Spleen (tissue), 13 donors: ENCODE data around the gene KRTAP2-2. TPM values are rescaled to one million over a fixed set of nuclear protein-coding genes. Genes with fewer than 3 reads are reported as not detected.
"Not testable (repeated sequence)": the region's sequence is repeated elsewhere in the genome, so short reads cannot be mapped to it uniquely, and the experiment has no call there.

Experiments
- DNase-seq: peaks from one replicate; pipeline ENCODE4 v3.0.0-alpha.2; 2020
- H3K27ac ChIP-seq, 8 donors: fragments of 200-600 bp; sonication (generic) in 7 of 8; 1 replicate in 4 of 8; 2 replicates in 4 of 8; pipeline versions ENCODE4 v1.5.0 to v1.8.0; 2016 to 2021; ENCODE audit warnings: inconsistent platforms in 4 of 8, mild to moderate bottlenecking in 4 of 8, moderate library complexity in 1 of 8
- H3K27me3 ChIP-seq, 7 donors: fragments of 200-600 bp; sonication (generic) in 6 of 7; replicated peaks in 1 of 7; 1 replicate in 4 of 7; 2 replicates in 3 of 7; pipeline versions ENCODE4 v1.5.0 to v1.8.0; 2016 to 2021; ENCODE audit warnings: inconsistent platforms in 3 of 7, mild to moderate bottlenecking in 1 of 7
- H3K36me3 ChIP-seq, 6 donors: fragments of 200-600 bp; sonication (generic) in 5 of 6; 1 replicate in 4 of 6; 2 replicates in 2 of 6; pipeline versions ENCODE4 v1.5.0 to v1.8.0; 2016 to 2021; ENCODE audit warnings: inconsistent platforms in 2 of 6
- H3K4me1 ChIP-seq, 6 donors: fragments of 200-600 bp; sonication (generic) in 5 of 6; 1 replicate in 3 of 6; 2 replicates in 3 of 6; pipeline versions ENCODE4 v1.5.0 to v1.8.0; 2016 to 2021; ENCODE audit warnings: inconsistent platforms in 3 of 6
- H3K4me3 ChIP-seq, 8 donors: fragments of 200-600 bp; sonication (generic) in 7 of 8; 1 replicate in 4 of 8; 2 replicates in 4 of 8; pipeline versions ENCODE4 v1.5.0 to v1.8.0; 2016 to 2021; ENCODE audit warnings: inconsistent platforms in 4 of 8, mild to moderate bottlenecking in 4 of 8, moderate library complexity in 2 of 8
- H3K9me3 ChIP-seq, 8 donors: fragments of 200-600 bp; sonication (generic) in 7 of 8; 1 replicate in 4 of 8; 2 replicates in 4 of 8; pipeline versions ENCODE4 v1.5.0 to v1.8.0; 2016 to 2021; ENCODE audit warnings: inconsistent platforms in 4 of 8
- POLR2A ChIP-seq, 3 donors: fragments of 450-650 bp; IDR thresholded peaks; one replicate each; pipeline ENCODE4 v1.5.1; 2017; ENCODE audit warnings: antibody characterized with exemption in 3 of 3, mild to moderate bottlenecking in 1 of 3
- POLR2AphosphoS5 ChIP-seq, 3 donors: sonication (generic); formaldehyde crosslinking; IDR thresholded peaks; one replicate each; pipeline ENCODE4 v1.5.1; 2017; ENCODE audit warnings: antibody characterized with exemption in 3 of 3
- whole genome bisulfite sequencing, 5 donors: extraction: QIAGEN DNeasy Blood & Tissue Kit in 3 of 5; methylation state at CpG; one replicate each; pipeline versions ENCODE4 v1.1.5 to v1.1.7; 2013 to 2018; 5-methylcytosine and 5-hydroxymethylcytosine counted together
- intact Hi-C: fragments of 100-400 bp; cut with DNase I; formaldehyde crosslinking; loops from one replicate; pipeline ENCODE4 v1.15.0; 2023; ENCODE audit warnings: low total_unique reads
- long read RNA-seq, 2 donors: transcript quantifications; one replicate each; lab custom pipeline, GENCODE V29; 2026
- polyA plus RNA-seq, 3 donors: library from polyadenylated mRNA; stranded (reverse); fragments of 200-250 nt; gene quantifications; one replicate each; pipeline ENCODE4 v1.2.1, GENCODE V29; 2013
- total RNA-seq, 7 donors: library from RNA; depleted of rRNA in 3 of 7; stranded (reverse); fragments of >200 nt in 3 of 7; fragmentation: NEBNext Ultra II Directional in 4 of 7; extraction: Animal tissue kit (Norgen Biotek cat#: 25700) in 4 of 7; gene quantifications; one replicate each; pipeline versions ENCODE4 v1.1.0 to v1.2.1, GENCODE V29; 2016 to 2021
- TF ChIP-seq, protein P1 (sequence below), 11 experiments: fragments of 200-600 bp in 7 of 11; fragments of 450-650 bp in 4 of 11; sonication (generic) in 4 of 11; IDR thresholded peaks in 8 of 11; conservative IDR thresholded peaks in 3 of 11; 1 replicate in 7 of 11; 2 replicates in 4 of 11; pipeline versions ENCODE4 v1.4.0 to v1.8.0; 2016 to 2021; ENCODE audit warnings: antibody characterized with exemption in 11 of 11, inconsistent platforms in 4 of 11, mild to moderate bottlenecking in 1 of 11
- donor health status: healthy with polysubstance abuse.
- donor health status: DM: no; HTN: no; CAD: no; lungs with moderate emphysema.
- donor health status: DM: no; HTN: no; CAD: no.
- donor health status: Bipolar disorder and iron deficiency.
- donor health status: healthy.
- donor health status: DM: no; HTN: no; CAD: no.
- donor health status: DM: yes; HTN: yes; CAD: no.

Gene KRTAP2-2, protein sequence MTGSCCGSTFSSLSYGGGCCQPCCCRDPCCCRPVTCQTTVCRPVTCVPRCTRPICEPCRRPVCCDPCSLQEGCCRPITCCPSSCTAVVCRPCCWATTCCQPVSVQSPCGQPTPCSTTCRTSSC
- total RNA-seq (not detected), polyA plus RNA-seq (not detected)
- long read RNA-seq, donor 1, result 0 reads
- long read RNA-seq, donor 2, result 0 reads

DNA sequence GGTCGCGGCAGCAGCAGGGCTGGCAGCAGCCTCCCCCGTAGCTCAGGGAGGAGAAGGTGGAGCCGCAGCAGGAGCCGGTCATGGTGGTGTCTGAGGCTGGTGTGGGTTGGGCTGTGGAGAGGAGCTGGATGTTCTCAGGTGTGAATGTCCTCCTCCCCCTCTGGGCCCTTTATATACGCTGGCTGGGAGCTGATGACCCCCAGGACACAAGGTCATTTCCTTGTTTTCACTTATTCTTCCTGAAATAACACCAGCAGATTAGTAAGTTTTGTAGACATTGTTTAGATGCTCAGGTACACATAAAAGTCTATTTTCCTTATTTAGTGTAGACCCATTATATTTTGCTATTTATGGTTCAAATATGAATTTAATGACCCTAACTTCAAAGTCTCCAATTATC, at the start of gene KRTAP2-2:
TSS of gene KRTAP2-2 (minus strand) at position 101 of the 400 bp plus-strand sequence. CDS start at position 82, 19 bp downstream.
- H3K9me3 ChIP-seq, H3K36me3 ChIP-seq, intact Hi-C loops, H3K4me1 ChIP-seq, DNase-seq, H3K27ac ChIP-seq, H3K4me3 ChIP-seq: not testable (repeated sequence)
- WGBS, 5 donors, result 27 to 75% (median 54%) methylated on average over 1 of the region's 6 CpGs
- H3K27me3 ChIP-seq, result peaks cover 0 to 45% (median 4%) of the 10 kb centered on the region in 7 donors

DNA sequence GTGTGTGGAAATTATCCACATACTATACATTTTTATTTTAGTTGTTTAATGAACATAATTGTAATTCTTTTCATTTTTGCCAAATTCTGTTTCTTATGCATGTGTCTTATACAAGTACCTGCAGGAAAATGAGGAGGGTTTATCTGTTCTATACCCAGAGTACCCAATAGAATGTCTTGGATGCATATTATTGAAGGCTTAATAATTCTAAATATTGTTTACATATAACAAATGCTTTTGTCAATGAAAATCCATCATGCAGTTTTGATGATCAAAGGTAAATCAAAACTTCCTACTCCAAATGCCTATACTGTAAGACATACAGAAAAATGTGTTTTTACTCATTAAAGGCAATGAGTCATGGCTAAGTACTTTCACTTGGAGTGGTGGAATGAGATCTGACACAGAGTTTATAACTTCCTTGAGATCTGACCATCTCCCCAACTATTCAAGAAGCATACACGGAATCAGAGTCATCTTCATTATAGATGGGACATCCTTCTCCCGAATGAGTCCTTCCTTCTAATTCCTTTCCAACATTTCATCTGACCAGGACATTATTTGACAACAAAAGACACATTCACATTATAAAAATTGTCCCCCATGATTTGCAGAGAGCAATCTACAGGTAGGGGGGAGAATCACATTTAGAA, 49.5 kb upstream of the KRTAP2-2 start:
- H3K4me1 ChIP-seq, result peaks cover 0 to 14% (median 6%) of the 10 kb centered on the region in 6 donors
- H3K27ac ChIP-seq, H3K27me3 ChIP-seq, intact Hi-C loops, DNase-seq, H3K36me3 ChIP-seq, H3K9me3 ChIP-seq, H3K4me3 ChIP-seq: not testable (repeated sequence)
- WGBS, 5 donors, result 72 to 85% (median 76%) methylated on average over 2 of the region's 2 CpGs

DNA sequence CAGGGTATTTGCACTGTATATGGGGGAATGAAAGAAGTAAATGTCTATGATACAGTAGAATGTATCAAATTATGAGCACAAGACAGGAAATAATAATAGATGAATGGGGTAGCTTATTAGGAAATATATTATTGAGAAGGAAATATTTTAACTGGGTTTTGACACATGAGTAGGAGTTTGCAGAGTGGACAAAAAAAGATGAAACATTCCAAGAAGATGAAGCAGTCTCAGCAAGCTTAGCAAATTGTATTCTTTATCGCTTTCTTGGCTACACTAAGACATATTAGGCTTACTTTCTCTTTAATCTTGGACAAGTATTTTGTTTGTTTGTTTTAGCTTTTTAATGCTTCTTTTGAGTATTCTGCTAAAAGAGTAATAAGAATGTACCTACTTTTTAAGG, 48.9 kb upstream of the KRTAP2-2 start:
- no peak overlapping the region for H3K27ac ChIP-seq
- no peak overlapping the region for H3K4me3 ChIP-seq
- intact Hi-C loops, result no loop called here
- H3K36me3 ChIP-seq, result no peaks in the 10 kb centered on the region
- TF ChIP-seq POLR2AphosphoS5 (IDR thresholded peaks at IDR 0.05) (no peak), POLR2A (IDR thresholded peaks at IDR 0.05) (no peak)
- TF ChIP-seq, protein P1, sequence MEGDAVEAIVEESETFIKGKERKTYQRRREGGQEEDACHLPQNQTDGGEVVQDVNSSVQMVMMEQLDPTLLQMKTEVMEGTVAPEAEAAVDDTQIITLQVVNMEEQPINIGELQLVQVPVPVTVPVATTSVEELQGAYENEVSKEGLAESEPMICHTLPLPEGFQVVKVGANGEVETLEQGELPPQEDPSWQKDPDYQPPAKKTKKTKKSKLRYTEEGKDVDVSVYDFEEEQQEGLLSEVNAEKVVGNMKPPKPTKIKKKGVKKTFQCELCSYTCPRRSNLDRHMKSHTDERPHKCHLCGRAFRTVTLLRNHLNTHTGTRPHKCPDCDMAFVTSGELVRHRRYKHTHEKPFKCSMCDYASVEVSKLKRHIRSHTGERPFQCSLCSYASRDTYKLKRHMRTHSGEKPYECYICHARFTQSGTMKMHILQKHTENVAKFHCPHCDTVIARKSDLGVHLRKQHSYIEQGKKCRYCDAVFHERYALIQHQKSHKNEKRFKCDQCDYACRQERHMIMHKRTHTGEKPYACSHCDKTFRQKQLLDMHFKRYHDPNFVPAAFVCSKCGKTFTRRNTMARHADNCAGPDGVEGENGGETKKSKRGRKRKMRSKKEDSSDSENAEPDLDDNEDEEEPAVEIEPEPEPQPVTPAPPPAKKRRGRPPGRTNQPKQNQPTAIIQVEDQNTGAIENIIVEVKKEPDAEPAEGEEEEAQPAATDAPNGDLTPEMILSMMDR (IDR thresholded peaks at IDR 0.05 in 8 of 11, conservative IDR thresholded peaks at IDR 0.05 in 3 of 11), result no peak
- peaks cover 0 to 14% (median 6%) of the 10 kb centered on the region in 6 donors for H3K4me1 ChIP-seq
- no peaks in the 10 kb centered on the region for H3K9me3 ChIP-seq
- DNase-seq, result no peak
- peaks cover 0 to 6% (median 0%) of the 10 kb centered on the region in 7 donors for H3K27me3 ChIP-seq
- WGBS, 5 donors, result 94 to 98% (median 95%) methylated on average over 1 of the region's 1 CpG

DNA sequence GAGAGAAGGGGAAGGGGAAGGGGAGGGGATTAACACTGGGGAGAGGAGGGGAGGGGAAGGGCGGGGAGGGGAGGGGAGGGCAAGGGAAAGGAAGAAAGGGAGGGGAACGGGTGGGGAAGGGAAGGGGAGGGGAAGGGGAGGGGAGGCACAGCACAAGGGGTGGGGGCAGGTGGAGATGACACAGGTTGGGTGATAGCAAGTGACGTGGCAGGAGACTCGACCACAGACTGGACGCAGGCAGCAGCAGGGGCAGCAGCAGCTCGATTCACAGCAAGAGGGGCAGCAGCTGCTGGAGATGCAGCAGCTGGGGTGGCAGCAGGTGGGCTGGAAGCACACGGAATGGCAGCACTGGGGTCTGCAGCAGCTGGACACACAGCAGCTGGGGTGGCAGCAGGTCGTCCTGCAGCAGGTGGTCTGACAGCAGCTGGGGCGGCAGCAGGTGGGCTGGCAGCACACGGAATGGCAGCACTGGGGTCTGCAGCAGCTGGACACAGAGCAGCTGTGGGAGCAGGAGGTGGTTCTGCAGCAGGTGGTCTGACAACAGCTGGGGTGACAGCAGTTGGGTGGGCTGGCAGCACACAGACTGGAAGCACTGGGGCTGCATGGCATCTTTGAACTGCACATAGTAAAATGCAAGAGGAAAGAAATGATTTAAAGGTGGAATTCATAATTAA, 46.7 kb upstream of the KRTAP2-2 start, which contains the start of gene KRTAP4-16:
TSS of gene KRTAP4-16 (minus strand) at position 624 of the 674 bp plus-strand sequence. CDS start at position 624, 0 bp downstream.
- WGBS, 5 donors, result 62 to 73% (median 66%) methylated on average over 9 to 10 of the region's 10 CpGs
- H3K4me3 ChIP-seq, result no peak within 1 kb of the TSS
- peak; percentile 62 for DNase-seq
- intact Hi-C loops, result no loop called here
- TF ChIP-seq POLR2A (IDR thresholded peaks at IDR 0.05), result no peak
- TF ChIP-seq, protein P1 (IDR thresholded peaks at IDR 0.05 in 8 of 11, conservative IDR thresholded peaks at IDR 0.05 in 3 of 11), result no peak
- no peak within 1 kb of the TSS for H3K27ac ChIP-seq
- H3K27me3 ChIP-seq, result peaks cover 0 to 4% (median 0%) of the 10 kb centered on the region in 7 donors
- no peaks in the 10 kb centered on the region for H3K9me3 ChIP-seq
- no peaks in the 10 kb centered on the region for H3K36me3 ChIP-seq
- peaks cover 0 to 9% (median 0%) of the 10 kb centered on the region in 6 donors for H3K4me1 ChIP-seq

DNA sequence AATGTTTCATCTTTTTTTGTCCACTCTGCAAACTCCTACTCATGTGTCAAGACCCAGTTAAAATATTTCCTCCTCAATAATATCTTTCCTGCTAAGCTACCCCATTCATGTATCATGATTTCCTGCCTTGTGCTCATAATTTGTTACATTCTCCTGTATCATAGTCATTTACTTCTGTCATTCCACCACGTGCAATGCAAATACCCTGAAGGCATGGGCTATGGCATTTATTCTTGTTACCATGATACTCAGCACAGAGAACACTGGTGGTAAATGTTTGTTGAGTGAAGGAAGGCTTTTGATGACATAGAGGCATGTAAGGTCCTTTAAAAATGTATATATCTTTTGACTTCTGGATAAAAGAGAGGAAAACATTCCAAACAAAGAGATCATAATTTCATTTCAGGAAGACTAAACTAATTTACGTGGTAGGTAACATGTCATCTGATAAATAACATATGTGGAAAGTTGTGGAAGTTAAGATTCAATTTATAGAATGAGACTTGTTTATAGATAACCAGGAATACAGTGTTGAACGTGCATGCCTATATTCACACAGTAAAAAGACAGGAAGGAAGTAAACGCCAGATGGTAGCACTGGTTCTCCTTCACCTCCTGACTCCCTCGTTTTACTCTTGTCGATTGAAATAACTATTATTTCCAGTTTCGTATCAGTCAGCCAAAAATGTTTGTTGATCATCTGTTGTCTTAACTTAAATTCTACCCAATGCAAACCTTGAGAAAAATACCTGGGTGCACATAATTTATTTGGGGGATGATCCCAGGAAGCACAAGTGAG, 44.9 kb upstream of the KRTAP2-2 start:
- H3K4me3 ChIP-seq, intact Hi-C loops, H3K27me3 ChIP-seq, DNase-seq, H3K36me3 ChIP-seq, H3K9me3 ChIP-seq, H3K4me1 ChIP-seq: not testable (repeated sequence)
- peak overlapping the region in 4 of 8 donors; percentile 18 to 47 (median 43) for H3K27ac ChIP-seq
- WGBS, 5 donors, result 10 to 25% (median 18%) methylated on average over 7 of the region's 7 CpGs
